Activated naive CD4-positive, alpha-beta T cell (primary cell): ENCODE measurements around the gene FBLN2.

Source experiments
- DNase-seq, 4 experiments: peaks; one replicate each; lab custom pipeline; 2025; lab: John Stamatoyannopoulos, UW

FBLN2 gene

GRCh38 chr3:13605555-13605954, 56.6 kb downstream of the FBLN2 start:
- no peak for DNase-seq

- DNase-seq, result no peak
Measured at GRCh38 chr3:13607821-13608597, 59.1 kb downstream of the FBLN2 start.

GRCh38 chr3:13608969-13609725, 60.2 kb downstream of the FBLN2 start:
- DNase-seq, result no peak

GRCh38 chr3:13610006-13610570, 61.2 kb downstream of the FBLN2 start:
- no peak for DNase-seq

GRCh38 chr3:13611221-13611620, 62.3 kb downstream of the FBLN2 start:
- no peak for DNase-seq

- DNase-seq, result no peak
Measured at GRCh38 chr3:13612829-13613228, 63.9 kb downstream of the FBLN2 start.

GRCh38 chr3:13613343-13614190, 64.6 kb downstream of the FBLN2 start:
- no peak for DNase-seq

GRCh38 chr3:13614607-13615006, 65.7 kb downstream of the FBLN2 start:
- no peak for DNase-seq

GRCh38 chr3:13615019-13615528, 66.1 kb downstream of the FBLN2 start:
- DNase-seq, result no peak

GRCh38 chr3:13616359-13616758, 67.4 kb downstream of the FBLN2 start:
- DNase-seq, result no peak

GRCh38 chr3:13617097-13617738, 68.3 kb downstream of the FBLN2 start:
- DNase-seq, result no peak

GRCh38 chr3:13617981-13618380, 69.1 kb downstream of the FBLN2 start:
- DNase-seq, result no peak

- DNase-seq, result no peak
Measured at GRCh38 chr3:13618836-13619235, 69.9 kb downstream of the FBLN2 start.

- no peak for DNase-seq
Measured at GRCh38 chr3:13619661-13620230, 70.8 kb downstream of the FBLN2 start.

- DNase-seq, result no peak
Measured at GRCh38 chr3:13620281-13620680, 71.4 kb downstream of the FBLN2 start.

- DNase-seq, result no peak
Measured at GRCh38 chr3:13620776-13621365, 71.9 kb downstream of the FBLN2 start.

- peak in 1 of 4 experiments; percentile 36 for DNase-seq
Measured at GRCh38 chr3:13621381-13622221, 72.7 kb downstream of the FBLN2 start.

- no peak for DNase-seq
Measured at GRCh38 chr3:13622356-13622755, 73.4 kb downstream of the FBLN2 start.

GRCh38 chr3:13623101-13623654, 74.3 kb downstream of the FBLN2 start:
- no peak for DNase-seq
